IMR-90 (cell line): ENCODE data around the gene CCDC92. TPM values are rescaled to one million over a fixed set of nuclear protein-coding genes. Genes with fewer than 3 reads are reported as not detected.

ENCODE experiments used
- ATAC-seq: fragments of 200-7000 bp; cut with Tn5 transposase; 2 replicates; pipeline ENCODE4 v1.9.1; 2020; ENCODE audit warnings: low read depth, mild to moderate bottlenecking, moderate library complexity
- BruUV-seq: library from RNA; stranded (reverse); fragments of 400-500 nt; replicated peaks from 2 replicates; lab custom pipeline; 2021; lab: Mats Ljungman, UMichigan
- CTCF ChIA-PET: fragments of 300-600 bp; formaldehyde crosslinking; extraction: SDS; loops from one replicate; lab custom pipeline; 2021; ENCODE audit warnings: antibody characterized with exemption; lab: Yijun Ruan, JAX
- POLR2A ChIA-PET: fragments of 300-600 bp; sonication (Branson Sonifier 250); formaldehyde crosslinking; loops from one replicate; lab custom pipeline; 2022; ENCODE audit warnings: antibody characterized with exemption; ENCODE audit not compliant: unreplicated experiment; lab: Charles Lee
- DNase-seq: peaks from one replicate; pipeline ENCODE4 v3.0.0; 2013
- H2AFZ ChIP-seq: replicated peaks from 2 replicates; pipeline ENCODE3; 2013; ENCODE audit warnings: low read length, mild to moderate bottlenecking; ENCODE audit not compliant: poor library complexity
- H2AK5ac ChIP-seq: 2 replicates; pipeline ENCODE4 v1.6.1; 2013; ENCODE audit warnings: low read depth, low read length, inconsistent platforms
- H2AK9ac ChIP-seq: replicated peaks from 2 replicates; pipeline ENCODE3; 2013; ENCODE audit warnings: mild to moderate bottlenecking, low read depth, low read length, moderate library complexity; ENCODE audit not compliant: poor library complexity
- H2BK120ac ChIP-seq: 2 replicates; pipeline ENCODE4 v1.6.1; 2013; ENCODE audit warnings: low read depth, low read length, inconsistent platforms
- H2BK15ac ChIP-seq: 3 replicates; pipeline ENCODE4 v1.6.1; 2013; ENCODE audit warnings: low read depth, low read length, inconsistent platforms
- H2BK20ac ChIP-seq: 2 replicates; pipeline ENCODE4 v1.6.1; 2013; ENCODE audit warnings: low read depth, mild to moderate bottlenecking, inconsistent platforms, low read length, moderate library complexity
- H2BK5ac ChIP-seq: 2 replicates; pipeline ENCODE4 v1.6.1; 2013; ENCODE audit warnings: mild to moderate bottlenecking, low read depth, low read length, inconsistent platforms; ENCODE audit not compliant: poor library complexity, severe bottlenecking
- H3K14ac ChIP-seq: replicated peaks from 2 replicates; pipeline ENCODE4 v1.6.1; 2013; ENCODE audit warnings: low read depth, low read length, inconsistent platforms
- H3K18ac ChIP-seq: 2 replicates; pipeline ENCODE4 v1.6.1; 2013; ENCODE audit warnings: low read depth, low read length, control low read depth
- H3K23ac ChIP-seq: 2 replicates; pipeline ENCODE4 v1.6.1; 2013; ENCODE audit warnings: low read depth, low read length, inconsistent platforms
- H3K27ac ChIP-seq: 2 replicates; pipeline ENCODE4 v1.5.1; 2013; ENCODE audit warnings: mild to moderate bottlenecking, control low read depth, low read length; ENCODE audit not compliant: insufficient read depth
- H3K27me3 ChIP-seq: 2 replicates; pipeline ENCODE4 v1.6.1; 2013; ENCODE audit warnings: low read length; ENCODE audit not compliant: control insufficient read depth, insufficient read depth
- H3K36me3 ChIP-seq: 2 replicates; pipeline ENCODE4 v1.6.1; 2013; ENCODE audit warnings: low read length, mixed read lengths; ENCODE audit not compliant: control insufficient read depth, insufficient read depth
- H3K4ac ChIP-seq: 2 replicates; pipeline ENCODE4 v1.6.1; 2013; ENCODE audit warnings: low read depth, low read length, inconsistent platforms
- H3K4me1 ChIP-seq: 2 replicates; pipeline ENCODE4 v1.6.1; 2013; ENCODE audit warnings: low read length, mixed read lengths; ENCODE audit not compliant: control insufficient read depth, insufficient read depth
- H3K4me2 ChIP-seq: 2 replicates; pipeline ENCODE4 v1.6.1; 2013; ENCODE audit warnings: low read depth, mild to moderate bottlenecking, control low read depth, low read length, moderate library complexity
- H3K4me3 ChIP-seq: 2 replicates; pipeline ENCODE4 v1.5.1; 2013; ENCODE audit warnings: low read depth, mild to moderate bottlenecking, control low read depth, low read length, moderate library complexity; ENCODE audit not compliant: insufficient read depth
- H3K56ac ChIP-seq: 2 replicates; pipeline ENCODE4 v1.6.1; 2013; ENCODE audit warnings: low read length, inconsistent platforms; ENCODE audit not compliant: insufficient read depth; ENCODE audit errors: extremely low read depth
- H3K79me1 ChIP-seq, 2 experiments: 2 replicates each; pipeline ENCODE4 v1.6.1; 2013; ENCODE audit warnings: low read length in 2 of 2, inconsistent platforms in 1 of 2, low read depth in 1 of 2
- H3K9ac ChIP-seq: 2 replicates; pipeline ENCODE4 v1.6.1; 2013; ENCODE audit warnings: low read depth, low read length, control low read depth
- H3K9me1 ChIP-seq: 2 replicates; pipeline ENCODE4 v1.6.1; 2013; ENCODE audit warnings: low read length, inconsistent platforms; ENCODE audit not compliant: insufficient read depth
- H3K9me3 ChIP-seq: 2 replicates; pipeline ENCODE4 v1.6.1; 2013; ENCODE audit warnings: low read length; ENCODE audit not compliant: control insufficient read depth, insufficient read depth
- H4K20me1 ChIP-seq: 2 replicates; pipeline ENCODE4 v1.6.1; 2013; ENCODE audit warnings: low read length, inconsistent platforms; ENCODE audit not compliant: insufficient read depth
- H4K5ac ChIP-seq: 2 replicates; pipeline ENCODE4 v1.6.1; 2013; ENCODE audit warnings: mild to moderate bottlenecking, low read depth, low read length, control low read depth
- H4K8ac ChIP-seq, 2 experiments: 2 replicates each; pipeline ENCODE4 v1.6.1; 2013; ENCODE audit warnings: low read depth in 2 of 2, low read length in 2 of 2, control low read depth in 1 of 2, inconsistent platforms in 1 of 2
- H4K91ac ChIP-seq: 2 replicates; pipeline ENCODE4 v1.6.1; 2013; ENCODE audit warnings: low read depth, low read length, inconsistent platforms; ENCODE audit not compliant: insufficient read depth
- BHLHE40 ChIP-seq: fragments of 150-350 bp; IDR thresholded peaks from 2 replicates; pipeline ENCODE4 v1.6.1; 2016; ENCODE audit warnings: mild to moderate bottlenecking, low read depth, low read length
- CEBPB ChIP-seq: IDR thresholded peaks from 2 replicates; pipeline ENCODE4 v1.6.1; 2012; ENCODE audit warnings: low read depth, low read length, improper control_type of control experiment
- CHD1 ChIP-seq: IDR thresholded peaks from 2 replicates; pipeline ENCODE4 v1.6.1; 2012; ENCODE audit warnings: low read depth, low read length, improper control_type of control experiment
- ELK1 ChIP-seq: fragments of 150-350 bp; IDR thresholded peaks from 2 replicates; pipeline ENCODE4 v1.6.1; 2016; ENCODE audit warnings: low read depth, mild to moderate bottlenecking, low read length, moderate library complexity, borderline replicate concordance
- FOS ChIP-seq: fragments of 150-350 bp; IDR thresholded peaks from 2 replicates; pipeline ENCODE4 v1.6.1; 2016; ENCODE audit warnings: low read depth, low read length
- MAFK ChIP-seq: IDR thresholded peaks from 2 replicates; pipeline ENCODE4 v1.6.1; 2012; ENCODE audit warnings: low read depth, low read length, improper control_type of control experiment
- MAZ ChIP-seq: IDR thresholded peaks from 2 replicates; pipeline ENCODE4 v1.6.1; 2012; ENCODE audit warnings: low read depth, mild to moderate bottlenecking, low read length, improper control_type of control experiment, moderate library complexity, borderline replicate concordance
- MXI1 ChIP-seq: IDR thresholded peaks from 2 replicates; pipeline ENCODE4 v1.6.1; 2012; ENCODE audit warnings: low read depth, mild to moderate bottlenecking, low read length, moderate library complexity, borderline replicate concordance
- NFE2L2 ChIP-seq: fragments of 150-350 bp; IDR thresholded peaks from 2 replicates; pipeline ENCODE4 v1.6.1; 2016; ENCODE audit warnings: low read depth, mild to moderate bottlenecking, low read length
- POLR2A ChIP-seq: IDR thresholded peaks from 2 replicates; pipeline ENCODE4 v1.6.1; 2012; ENCODE audit warnings: mild to moderate bottlenecking, low read depth, low read length
- RAD21 ChIP-seq: IDR thresholded peaks from 2 replicates; pipeline ENCODE4 v1.6.1; 2012; ENCODE audit warnings: low read length, improper control_type of control experiment
- RCOR1 ChIP-seq: IDR thresholded peaks from 2 replicates; pipeline ENCODE4 v1.6.1; 2012; ENCODE audit warnings: mild to moderate bottlenecking, low read length, improper control_type of control experiment; ENCODE audit not compliant: insufficient replicate concordance
- RFX5 ChIP-seq: IDR thresholded peaks from 2 replicates; pipeline ENCODE4 v1.8.0; 2012; ENCODE audit warnings: low read depth, mild to moderate bottlenecking, low read length, moderate library complexity
- SMC3 ChIP-seq: fragments of 150-350 bp; IDR thresholded peaks from 2 replicates; pipeline ENCODE4 v1.6.1; 2016; ENCODE audit warnings: low read depth, mild to moderate bottlenecking, antibody characterized with exemption, low read length, moderate library complexity
- USF2 ChIP-seq: fragments of 150-350 bp; IDR thresholded peaks from 2 replicates; pipeline ENCODE4 v1.6.1; 2017; ENCODE audit warnings: mild to moderate bottlenecking, antibody characterized with exemption, low read length, low read depth
- WGBS, 2 experiments: methylation state at CpG; one replicate each; pipeline versions ENCODE4 v1.1.5 to v1.1.7; 2013; ENCODE audit warnings: missing lambda C conversion rate in 2 of 2; ENCODE audit not compliant: insufficient read length in 1 of 2; ENCODE audit errors: extremely low coverage in 2 of 2; 5-methylcytosine and 5-hydroxymethylcytosine counted together
- dilution Hi-C: fragments of 300-500 bp; cut with HindIII; formaldehyde crosslinking; loops from one replicate; pipeline ENCODE4 v1.14.3; 2018; ENCODE audit warnings: low sequenced_read_pairs; ENCODE audit not compliant: unreplicated experiment
- in situ Hi-C: fragments of 300-500 bp; cut with MboI; formaldehyde crosslinking; loops from 3 replicates; pipeline ENCODE4 v1.14.3; 2019; ENCODE audit warnings: low sequenced_read_pairs, inconsistent platforms, mixed read lengths
- intact Hi-C: fragments of 100-400 bp; cut with micrococcal nuclease; formaldehyde crosslinking; loops from 2 replicates; pipeline ENCODE4 v1.10.0; 2022
- polyA plus RNA-seq, 3 experiments: library from polyadenylated mRNA; depleted of rRNA; stranded (reverse); fragments of >200 nt; gene quantifications; 2 replicates each; pipeline ENCODE4 v1.2.3, GENCODE V29; 2012; ENCODE audit warnings: low replicate concordance in 1 of 3
- total RNA-seq: library from RNA; depleted of rRNA; stranded (reverse); fragments of >200 nt; gene quantifications from 2 replicates; pipeline ENCODE4 v1.2.3, GENCODE V29; 2012
- TF ChIP-seq, protein P1 (sequence below): conservative IDR thresholded peaks from 2 replicates; pipeline ENCODE4 v1.5.1; 2012; ENCODE audit warnings: mild to moderate bottlenecking, low read depth, low read length, improper control_type of control experiment

CCDC92 gene
- total and polyA plus RNA-seq, 2 of the 4 experiments (the other 2 are of a cell fraction): 5.7 to 55.5 TPM

- Histone ChIP-seq H3K9me3 (no peaks in the 10 kb centered on the region), H3K14ac (no peak overlapping the region), H3K27ac (no peak overlapping the region), H3K9ac (no peak overlapping the region), H3K9me1 (peaks cover 33% of the 10 kb centered on the region), H3K4me2 (no peak overlapping the region), H4K20me1 (peaks cover 15% of the 10 kb centered on the region; the same call in 1 of the 2 replicates), H2AFZ (no peak overlapping the region), H3K27me3 (no peaks in the 10 kb centered on the region), H2AK9ac (no peak overlapping the region), H3K4me3 (no peak overlapping the region), H4K91ac (no peak overlapping the region), H4K8ac (no peak overlapping the region), H3K4ac (no peak overlapping the region), H3K4me1 (peaks cover 33% of the 10 kb centered on the region), H3K18ac (no peak overlapping the region), H3K36me3 (peaks cover 8% of the 10 kb centered on the region; the same call in 1 of the 2 replicates), H3K56ac (no peak overlapping the region), H2BK5ac (no peak overlapping the region), H2BK15ac (no peak overlapping the region), H3K79me1 (peaks cover 46 to 78% of the 10 kb centered on the region in 2 experiments), H2AK5ac (no peak overlapping the region), H2BK120ac (no peak overlapping the region), H2BK20ac (no peak overlapping the region), H4K5ac (no peak overlapping the region), H3K23ac (no peak overlapping the region)
- DNase-seq (no peak), ATAC-seq (no peak)
- WGBS, 2 experiments: 100% methylated on average over 3 of the region's 7 CpGs; no CpG with 5 or more reads in 1 of the 2 experiments
- CTCF ChIA-PET: no interaction called here
- in situ Hi-C loops (no loop called here), dilution Hi-C loops (no loop called here), intact Hi-C loops (no loop called here)
- POLR2A ChIA-PET: no interaction called here
- TF ChIP-seq POLR2A (no peak), SMC3 (no peak), MAZ (no peak), FOS (no peak), BHLHE40 (no peak), NFE2L2 (no peak), ELK1 (no peak), RCOR1 (no peak), RAD21 (no peak), USF2 (no peak), CEBPB (no peak), MXI1 (no peak), CHD1 (no peak), MAFK (no peak), RFX5 (no peak)
- TF ChIP-seq, protein P1, sequence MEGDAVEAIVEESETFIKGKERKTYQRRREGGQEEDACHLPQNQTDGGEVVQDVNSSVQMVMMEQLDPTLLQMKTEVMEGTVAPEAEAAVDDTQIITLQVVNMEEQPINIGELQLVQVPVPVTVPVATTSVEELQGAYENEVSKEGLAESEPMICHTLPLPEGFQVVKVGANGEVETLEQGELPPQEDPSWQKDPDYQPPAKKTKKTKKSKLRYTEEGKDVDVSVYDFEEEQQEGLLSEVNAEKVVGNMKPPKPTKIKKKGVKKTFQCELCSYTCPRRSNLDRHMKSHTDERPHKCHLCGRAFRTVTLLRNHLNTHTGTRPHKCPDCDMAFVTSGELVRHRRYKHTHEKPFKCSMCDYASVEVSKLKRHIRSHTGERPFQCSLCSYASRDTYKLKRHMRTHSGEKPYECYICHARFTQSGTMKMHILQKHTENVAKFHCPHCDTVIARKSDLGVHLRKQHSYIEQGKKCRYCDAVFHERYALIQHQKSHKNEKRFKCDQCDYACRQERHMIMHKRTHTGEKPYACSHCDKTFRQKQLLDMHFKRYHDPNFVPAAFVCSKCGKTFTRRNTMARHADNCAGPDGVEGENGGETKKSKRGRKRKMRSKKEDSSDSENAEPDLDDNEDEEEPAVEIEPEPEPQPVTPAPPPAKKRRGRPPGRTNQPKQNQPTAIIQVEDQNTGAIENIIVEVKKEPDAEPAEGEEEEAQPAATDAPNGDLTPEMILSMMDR: no peak
- no TSS peak for BruUV-seq
Observed at GRCh38 chr12:124001343-124001742, 28.7 kb upstream of the CCDC92 start.
